Loucy (cell line): ENCODE results near the gene SPAG9.

ENCODE experiments used
- EZH2phosphoT487 ChIP-seq: fragments of 200-600 bp; IDR thresholded peaks from 2 replicates; pipeline ENCODE4 v1.6.1; 2018; ENCODE audit warnings: antibody characterized with exemption, mild to moderate bottlenecking, moderate library complexity, borderline replicate concordance
- TF ChIP-seq, protein P1 (sequence below): fragments of 200-600 bp; sonication (generic); conservative IDR thresholded peaks from 2 replicates; pipeline ENCODE4 v1.5.1; 2014; ENCODE audit warnings: mild to moderate bottlenecking, antibody characterized with exemption, low read length

- TF ChIP-seq, protein P1, sequence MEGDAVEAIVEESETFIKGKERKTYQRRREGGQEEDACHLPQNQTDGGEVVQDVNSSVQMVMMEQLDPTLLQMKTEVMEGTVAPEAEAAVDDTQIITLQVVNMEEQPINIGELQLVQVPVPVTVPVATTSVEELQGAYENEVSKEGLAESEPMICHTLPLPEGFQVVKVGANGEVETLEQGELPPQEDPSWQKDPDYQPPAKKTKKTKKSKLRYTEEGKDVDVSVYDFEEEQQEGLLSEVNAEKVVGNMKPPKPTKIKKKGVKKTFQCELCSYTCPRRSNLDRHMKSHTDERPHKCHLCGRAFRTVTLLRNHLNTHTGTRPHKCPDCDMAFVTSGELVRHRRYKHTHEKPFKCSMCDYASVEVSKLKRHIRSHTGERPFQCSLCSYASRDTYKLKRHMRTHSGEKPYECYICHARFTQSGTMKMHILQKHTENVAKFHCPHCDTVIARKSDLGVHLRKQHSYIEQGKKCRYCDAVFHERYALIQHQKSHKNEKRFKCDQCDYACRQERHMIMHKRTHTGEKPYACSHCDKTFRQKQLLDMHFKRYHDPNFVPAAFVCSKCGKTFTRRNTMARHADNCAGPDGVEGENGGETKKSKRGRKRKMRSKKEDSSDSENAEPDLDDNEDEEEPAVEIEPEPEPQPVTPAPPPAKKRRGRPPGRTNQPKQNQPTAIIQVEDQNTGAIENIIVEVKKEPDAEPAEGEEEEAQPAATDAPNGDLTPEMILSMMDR = no peak
- TF ChIP-seq EZH2phosphoT487 = no peak
Measured at GRCh38 chr17:51071556-51071955, 49.1 kb downstream of the SPAG9 start.
